ENCODE measurements around the gene ZNG1F.
"Not testable (repeated sequence)": the region's sequence is repeated elsewhere in the genome, so short reads cannot be mapped to it uniquely, and the experiment has no call there.

DNA sequence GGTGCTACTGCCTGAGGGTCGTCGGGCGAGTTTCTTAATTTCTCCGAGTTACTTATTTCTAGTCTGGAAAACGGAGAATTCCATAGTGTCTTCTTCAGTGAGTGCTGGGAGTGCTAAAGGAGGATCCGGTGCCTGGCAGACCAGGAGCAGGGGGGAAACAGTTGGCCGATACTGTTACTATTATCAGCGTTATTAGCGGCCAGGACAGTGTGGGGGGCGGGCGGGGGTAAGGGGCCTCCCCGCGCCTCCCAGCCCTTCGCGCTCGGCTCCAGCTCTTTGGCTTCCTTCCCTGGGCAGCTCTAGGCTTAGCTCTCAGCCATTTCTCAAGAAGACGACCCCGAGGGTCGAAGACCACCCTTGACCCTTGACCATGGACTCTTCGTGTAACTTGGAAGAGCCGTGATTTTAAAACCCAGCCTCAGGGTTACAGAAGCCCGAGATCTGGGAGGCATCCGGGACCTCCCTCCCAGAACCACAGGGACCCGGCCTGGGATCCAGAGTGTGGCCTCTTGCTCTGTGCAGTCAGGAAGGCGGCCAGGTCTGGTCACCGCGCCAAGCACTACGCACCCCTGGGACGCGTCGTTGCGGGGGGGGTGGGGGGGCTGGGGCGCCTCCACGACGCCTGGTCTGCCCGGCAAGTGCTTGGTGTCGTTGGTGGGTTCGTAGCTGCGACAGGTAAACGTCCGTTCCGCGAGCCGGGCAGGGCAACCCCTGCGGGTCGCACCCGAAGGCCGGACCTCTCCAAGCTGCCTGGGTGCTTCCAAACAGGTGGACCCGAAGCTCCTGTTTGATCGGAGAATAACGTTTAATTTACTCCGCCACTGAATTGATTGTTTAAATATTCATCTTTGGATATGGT lies 64.6 kb downstream of the ZNG1F start:
- not testable (repeated sequence) for TF ChIP-seq POLR2A, POLR2AphosphoS5 (IDR thresholded peaks at IDR 0.05)
- TF ChIP-seq, protein P1, sequence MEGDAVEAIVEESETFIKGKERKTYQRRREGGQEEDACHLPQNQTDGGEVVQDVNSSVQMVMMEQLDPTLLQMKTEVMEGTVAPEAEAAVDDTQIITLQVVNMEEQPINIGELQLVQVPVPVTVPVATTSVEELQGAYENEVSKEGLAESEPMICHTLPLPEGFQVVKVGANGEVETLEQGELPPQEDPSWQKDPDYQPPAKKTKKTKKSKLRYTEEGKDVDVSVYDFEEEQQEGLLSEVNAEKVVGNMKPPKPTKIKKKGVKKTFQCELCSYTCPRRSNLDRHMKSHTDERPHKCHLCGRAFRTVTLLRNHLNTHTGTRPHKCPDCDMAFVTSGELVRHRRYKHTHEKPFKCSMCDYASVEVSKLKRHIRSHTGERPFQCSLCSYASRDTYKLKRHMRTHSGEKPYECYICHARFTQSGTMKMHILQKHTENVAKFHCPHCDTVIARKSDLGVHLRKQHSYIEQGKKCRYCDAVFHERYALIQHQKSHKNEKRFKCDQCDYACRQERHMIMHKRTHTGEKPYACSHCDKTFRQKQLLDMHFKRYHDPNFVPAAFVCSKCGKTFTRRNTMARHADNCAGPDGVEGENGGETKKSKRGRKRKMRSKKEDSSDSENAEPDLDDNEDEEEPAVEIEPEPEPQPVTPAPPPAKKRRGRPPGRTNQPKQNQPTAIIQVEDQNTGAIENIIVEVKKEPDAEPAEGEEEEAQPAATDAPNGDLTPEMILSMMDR (IDR thresholded peaks at IDR 0.05 in 8 of 11, conservative IDR thresholded peaks at IDR 0.05 in 3 of 11), result not testable (repeated sequence)
